NT2/D1 (cell line): ENCODE results near the gene MUC4.

ENCODE experiments used
- DNase-seq: peaks from one replicate; pipeline ENCODE4 v3.0.0-alpha.2; 2011; ENCODE audit warnings: low read depth, low spot score
- H3K27me3 ChIP-seq: 2 replicates; pipeline ENCODE4 v1.6.0; 2011; ENCODE audit warnings: mild to moderate bottlenecking; ENCODE audit not compliant: insufficient read length, insufficient read depth
- H3K36me3 ChIP-seq: 2 replicates; pipeline ENCODE4 v1.6.1; 2011; ENCODE audit warnings: mild to moderate bottlenecking, low read length, mixed read lengths; ENCODE audit not compliant: insufficient read depth, insufficient read length
- H3K4me1 ChIP-seq: 2 replicates; pipeline ENCODE4 v1.5.1; 2011; ENCODE audit not compliant: insufficient read depth, insufficient read length
- H3K4me3 ChIP-seq: 2 replicates; pipeline ENCODE4 v1.5.1; 2011; ENCODE audit warnings: low read depth; ENCODE audit not compliant: insufficient read length
- H3K9ac ChIP-seq: 2 replicates; pipeline ENCODE4 v1.6.0; 2011; ENCODE audit warnings: low read depth; ENCODE audit not compliant: insufficient read length
- H3K9me3 ChIP-seq: 2 replicates; pipeline ENCODE4 v1.5.1; 2011; ENCODE audit warnings: mild to moderate bottlenecking, low read length; ENCODE audit not compliant: insufficient read depth
- SUZ12 ChIP-seq: IDR thresholded peaks from 2 replicates; pipeline ENCODE4 v1.6.1; 2011; ENCODE audit not compliant: insufficient read length, insufficient read depth; ENCODE audit errors: extremely low read depth
- YY1 ChIP-seq: IDR thresholded peaks from 2 replicates; pipeline ENCODE4 v1.6.1; 2011; ENCODE audit not compliant: insufficient read length, insufficient read depth
- ZNF274 ChIP-seq: IDR thresholded peaks from 2 replicates; pipeline ENCODE4 v1.6.1; 2011; ENCODE audit warnings: mild to moderate bottlenecking, low read depth, low read length

The MUC4 gene

GRCh38 chr3:195811756-195812155 is at the start of gene MUC4:
MUC4 (minus strand) TSS chr3:195811929; CDS start chr3:195811817, 112 bp downstream.
- peak within 1 kb of the TSS; percentile 78 for H3K9ac ChIP-seq
- DNase-seq, result no peak
- H3K36me3 ChIP-seq, result no peaks in the 10 kb centered on the region
- H3K27me3 ChIP-seq, result peaks cover 23% of the 10 kb centered on the region
- H3K4me1 ChIP-seq, result peaks cover 19% of the 10 kb centered on the region
- H3K4me3 ChIP-seq, result peak within 1 kb of the TSS; percentile 42
- TF ChIP-seq ZNF274 (no peak), SUZ12 (no peak), YY1 (no peak)
- no peaks in the 10 kb centered on the region for H3K9me3 ChIP-seq

- no peak for TF ChIP-seq YY1
- TF ChIP-seq ZNF274, result no peak
- no peak for TF ChIP-seq SUZ12
- peaks cover 10% of the 10 kb centered on the region for H3K4me1 ChIP-seq
- H3K9ac ChIP-seq, result peak overlapping the region; percentile 72
- peaks cover 19% of the 10 kb centered on the region for H3K36me3 ChIP-seq
- H3K27me3 ChIP-seq, result no peaks in the 10 kb centered on the region
- no peaks in the 10 kb centered on the region for H3K9me3 ChIP-seq
- no peak for DNase-seq
- peak overlapping the region; percentile 3 for H3K4me3 ChIP-seq
Observed at GRCh38 chr3:195860456-195860855, 48.7 kb upstream of the MUC4 start.

GRCh38 chr3:195859846-195860411 is 48.2 kb upstream of the MUC4 start:
- Histone ChIP-seq H3K36me3 (peaks cover 16% of the 10 kb centered on the region), H3K9ac (peak overlapping the region; percentile 72), H3K4me3 (peak overlapping the region; percentile 3), H3K27me3 (no peaks in the 10 kb centered on the region), H3K9me3 (no peaks in the 10 kb centered on the region), H3K4me1 (peaks cover 10% of the 10 kb centered on the region)
- TF ChIP-seq YY1 (no peak), ZNF274 (no peak), SUZ12 (no peak)
- DNase-seq, result peak; percentile 38

- H3K9me3 ChIP-seq, result no peaks in the 10 kb centered on the region
- no peaks in the 10 kb centered on the region for H3K27me3 ChIP-seq
- peak; percentile 64 for DNase-seq
- TF ChIP-seq ZNF274, result no peak
- no peak for TF ChIP-seq YY1
- no peak for TF ChIP-seq SUZ12
- peak overlapping the region; percentile 57 for H3K9ac ChIP-seq
- peaks cover 15% of the 10 kb centered on the region for H3K36me3 ChIP-seq
- no peak overlapping the region for H3K4me3 ChIP-seq
- peaks cover 10% of the 10 kb centered on the region for H3K4me1 ChIP-seq
Observed at GRCh38 chr3:195859061-195859845, 47.5 kb upstream of the MUC4 start.

GRCh38 chr3:195856410-195857084 is 44.8 kb upstream of the MUC4 start:
- H3K27me3 ChIP-seq, result peaks cover 3% of the 10 kb centered on the region
- TF ChIP-seq ZNF274 (no peak), SUZ12 (no peak)
- no peaks in the 10 kb centered on the region for H3K9me3 ChIP-seq
- H3K9ac ChIP-seq, result peak overlapping the region; percentile 8
- no peaks in the 10 kb centered on the region for H3K36me3 ChIP-seq
- DNase-seq, result no peak
- H3K4me1 ChIP-seq, result peaks cover 14% of the 10 kb centered on the region
- no peak overlapping the region for H3K4me3 ChIP-seq

- DNase-seq, result no peak
- Histone ChIP-seq H3K9ac (no peak overlapping the region), H3K9me3 (no peaks in the 10 kb centered on the region), H3K36me3 (no peaks in the 10 kb centered on the region), H3K27me3 (peaks cover 8% of the 10 kb centered on the region), H3K4me1 (peaks cover 14% of the 10 kb centered on the region), H3K4me3 (no peak overlapping the region)
- TF ChIP-seq SUZ12 (no peak), YY1 (no peak), ZNF274 (no peak)
Observed at GRCh38 chr3:195855471-195856409, 44.0 kb upstream of the MUC4 start.
